Progenitor cell of endocrine pancreas (in vitro differentiated cells): ENCODE results near the gene RIPOR2. TPM values are rescaled to one million over a fixed set of nuclear protein-coding genes. Genes with fewer than 3 reads are reported as not detected.

Source experiments
- DNase-seq: peaks from one replicate; pipeline ENCODE4 v3.0.0; 2021; ENCODE audit warnings: low spot score; ENCODE audit not compliant: unreplicated experiment
- H3K27ac Mint-ChIP-seq: 2 replicates; pipeline ENCODE4 v1.8.0; 2021; ENCODE audit warnings: mild to moderate bottlenecking, moderate library complexity, mixed read lengths
- H3K27me3 Mint-ChIP-seq: 2 replicates; pipeline ENCODE4 v1.8.0; 2021; ENCODE audit warnings: mixed read lengths
- H3K36me3 Mint-ChIP-seq: 2 replicates; pipeline ENCODE4 v1.8.0; 2022; ENCODE audit warnings: mixed read lengths; ENCODE audit not compliant: insufficient read depth
- H3K4me1 Mint-ChIP-seq: 2 replicates; pipeline ENCODE4 v1.8.0; 2021; ENCODE audit warnings: low read depth, mixed read lengths
- H3K4me3 Mint-ChIP-seq: 2 replicates; pipeline ENCODE4 v1.8.0; 2021; ENCODE audit warnings: low read depth, mild to moderate bottlenecking, moderate library complexity, mixed read lengths
- H3K9me3 Mint-ChIP-seq: 2 replicates; pipeline ENCODE4 v1.8.0; 2021; ENCODE audit warnings: low read depth, mixed read lengths
- CTCF ChIP-seq: fragments of 200-600 bp; sonication (generic); IDR thresholded peaks from one replicate; pipeline ENCODE4 v1.5.0; 2021; ENCODE audit warnings: antibody characterized with exemption, mild to moderate bottlenecking; ENCODE audit not compliant: unreplicated experiment
- total RNA-seq: library from RNA; stranded (reverse); gene quantifications from 2 replicates; pipeline ENCODE4 v1.2.1, GENCODE V29; 2021

The RIPOR2 gene
- total RNA-seq, 1 donor from 2014 or later: 2.2 TPM

DNA sequence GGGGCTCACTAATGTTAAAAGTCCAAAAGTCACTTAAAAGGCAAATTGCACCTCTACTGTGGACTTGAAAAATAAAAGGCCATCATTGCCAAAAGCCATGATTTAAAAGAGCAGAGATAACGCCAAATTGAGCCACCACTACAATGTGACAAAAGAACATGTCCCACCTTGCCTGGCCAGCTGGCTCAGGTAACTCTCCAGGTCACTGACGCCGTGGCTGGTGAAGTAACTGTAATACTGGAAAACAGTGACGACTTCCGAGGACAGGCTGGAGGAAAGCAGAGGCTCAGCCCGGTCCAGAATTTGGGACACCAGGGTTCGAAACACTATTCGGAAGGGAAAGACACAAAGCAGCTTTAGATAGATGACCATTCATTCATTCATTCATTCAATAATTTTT is 107.8 kb downstream of the RIPOR2 start:
- Mint-ChIP-seq H3K9me3 (no peaks in the 10 kb centered on the region), H3K27me3 (no peaks in the 10 kb centered on the region), H3K36me3 (no peaks in the 10 kb centered on the region), H3K4me1 (peaks cover 5% of the 10 kb centered on the region), H3K27ac (no peak overlapping the region), H3K4me3 (no peak overlapping the region)
- no peak for DNase-seq
- no peak for TF ChIP-seq CTCF

- no peak for TF ChIP-seq CTCF
- H3K9me3 Mint-ChIP-seq: no peaks in the 10 kb centered on the region
- H3K4me3 Mint-ChIP-seq: no peak overlapping the region
- no peaks in the 10 kb centered on the region for H3K36me3 Mint-ChIP-seq
- no peaks in the 10 kb centered on the region for H3K27me3 Mint-ChIP-seq
- H3K27ac Mint-ChIP-seq: no peak overlapping the region
- no peak for DNase-seq
- H3K4me1 Mint-ChIP-seq: peaks cover 5% of the 10 kb centered on the region
Measured at GRCh38 chr6:24827162-24827561, 108.6 kb downstream of the RIPOR2 start.

DNA sequence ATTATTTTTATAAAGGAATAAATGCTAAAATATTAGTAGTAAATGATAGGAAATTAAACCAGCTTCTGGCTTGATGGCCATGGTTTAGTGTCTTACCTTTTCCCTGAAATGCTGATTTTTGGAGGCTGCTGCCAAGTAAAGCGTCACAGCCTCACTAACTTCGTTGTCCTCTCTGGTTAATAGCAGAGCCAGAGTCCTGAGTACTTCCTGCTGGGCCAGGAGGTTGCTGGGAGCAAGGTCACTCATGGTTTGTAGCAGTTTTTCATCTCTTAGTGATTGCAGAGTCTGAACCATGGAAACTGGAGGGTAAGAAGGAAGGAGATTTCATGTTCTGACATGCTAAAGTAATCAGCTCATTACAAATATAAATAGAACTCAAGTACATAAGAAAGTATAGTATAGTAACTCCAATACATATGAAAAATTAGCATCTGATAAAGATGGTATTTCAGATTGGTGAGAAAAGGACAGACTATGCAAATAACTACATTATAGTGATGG is 110.6 kb downstream of the RIPOR2 start:
- Mint-ChIP-seq H3K4me3 (no peak overlapping the region), H3K27ac (no peak overlapping the region), H3K4me1 (peaks cover 5% of the 10 kb centered on the region), H3K27me3 (no peaks in the 10 kb centered on the region), H3K9me3 (no peaks in the 10 kb centered on the region), H3K36me3 (no peaks in the 10 kb centered on the region)
- no peak for TF ChIP-seq CTCF
- no peak for DNase-seq

DNA sequence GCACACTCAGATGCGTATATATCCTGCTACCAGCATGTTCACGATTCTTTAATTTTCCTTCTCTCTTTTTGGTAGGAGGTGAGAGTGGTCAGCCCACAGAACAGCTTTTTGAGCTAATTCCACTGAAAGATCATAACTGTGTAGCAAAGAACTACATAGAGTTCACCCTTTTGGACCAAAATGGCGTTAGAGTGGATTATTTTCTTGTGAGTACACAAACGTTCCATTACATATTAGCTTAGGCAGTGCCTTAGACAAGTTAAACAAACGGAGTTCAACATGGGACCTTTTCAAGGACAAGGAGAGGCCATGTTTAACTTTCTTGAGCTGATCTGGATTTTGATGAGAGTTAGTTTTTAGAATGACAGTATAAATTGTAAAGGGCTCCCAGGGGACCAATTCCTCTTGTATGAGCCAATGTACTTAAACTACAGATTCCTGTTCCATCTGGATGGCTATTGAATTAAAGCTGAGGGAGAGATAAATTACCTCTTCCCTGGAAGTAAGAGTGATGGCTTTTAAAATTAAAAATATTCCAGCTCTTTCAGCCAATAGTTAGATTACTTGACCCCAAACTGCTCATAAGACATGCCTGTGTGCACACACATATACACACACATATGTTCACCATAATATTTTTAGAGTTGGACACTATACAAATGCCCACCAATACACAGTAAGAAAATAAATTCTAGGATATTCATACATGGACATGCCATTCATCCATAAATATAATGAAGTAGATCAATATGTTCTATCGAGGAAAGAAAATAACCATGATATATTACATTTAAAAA is 111.4 kb downstream of the RIPOR2 start:
- peaks cover 5% of the 10 kb centered on the region for H3K4me1 Mint-ChIP-seq
- H3K27me3 Mint-ChIP-seq: no peaks in the 10 kb centered on the region
- DNase-seq: no peak
- H3K27ac Mint-ChIP-seq: peak overlapping the region; percentile 67
- H3K36me3 Mint-ChIP-seq: no peaks in the 10 kb centered on the region
- H3K9me3 Mint-ChIP-seq: no peaks in the 10 kb centered on the region
- no peak for TF ChIP-seq CTCF
- no peak overlapping the region for H3K4me3 Mint-ChIP-seq

GRCh38 chr6:24823185-24823584 is 112.6 kb downstream of the RIPOR2 start:
- no peak overlapping the region for H3K4me3 Mint-ChIP-seq
- no peaks in the 10 kb centered on the region for H3K36me3 Mint-ChIP-seq
- H3K4me1 Mint-ChIP-seq: peaks cover 9% of the 10 kb centered on the region
- no peaks in the 10 kb centered on the region for H3K27me3 Mint-ChIP-seq
- H3K27ac Mint-ChIP-seq: no peak overlapping the region
- no peaks in the 10 kb centered on the region for H3K9me3 Mint-ChIP-seq
- no peak for TF ChIP-seq CTCF
- DNase-seq: no peak
